ENCODE measurements around the gene EPB41L1. TPM values are rescaled to one million over a fixed set of nuclear protein-coding genes. Genes with fewer than 3 reads are reported as not detected.

Gene EPB41L1
- total RNA-seq, 1 donor from 2014 or later = 0.09 TPM

GRCh38 chr20:36117638-36118037, 36.9 kb upstream of the EPB41L1 start:
- Mint-ChIP-seq H3K4me3 (no peak overlapping the region), H3K4me1 (no peaks in the 10 kb centered on the region), H3K9me3 (no peaks in the 10 kb centered on the region), H3K27me3 (peaks cover 13% of the 10 kb centered on the region), H3K36me3 (ENCODE audit: low read depth) (no peaks in the 10 kb centered on the region), H3K27ac (no peak overlapping the region)
- DNase-seq = no peak
- intact Hi-C loops (cut with micrococcal nuclease) = no loop called here

- intact Hi-C loops (cut with micrococcal nuclease) = no loop called here
- Mint-ChIP-seq H3K4me3 (no peak overlapping the region), H3K36me3 (ENCODE audit: low read depth) (no peaks in the 10 kb centered on the region), H3K27ac (no peak overlapping the region), H3K9me3 (no peaks in the 10 kb centered on the region), H3K4me1 (no peaks in the 10 kb centered on the region), H3K27me3 (peaks cover 8% of the 10 kb centered on the region)
- DNase-seq = no peak
These were observed 36.2 kb upstream of the EPB41L1 start for GRCh38 chr20:36118371-36118770.

- H3K27me3 Mint-ChIP-seq = peaks cover 6% of the 10 kb centered on the region
- H3K36me3 Mint-ChIP-seq (ENCODE audit: low read depth) = no peaks in the 10 kb centered on the region
- no peaks in the 10 kb centered on the region for H3K9me3 Mint-ChIP-seq
- no peaks in the 10 kb centered on the region for H3K4me1 Mint-ChIP-seq
- DNase-seq = no peak
- no peak overlapping the region for H3K27ac Mint-ChIP-seq
- intact Hi-C loops (cut with micrococcal nuclease) = no loop called here
- H3K4me3 Mint-ChIP-seq = no peak overlapping the region
These were observed 35.0 kb upstream of the EPB41L1 start for GRCh38 chr20:36119537-36119936.

GRCh38 chr20:36120241-36120640, 34.3 kb upstream of the EPB41L1 start:
- Mint-ChIP-seq H3K27ac (no peak overlapping the region), H3K27me3 (peaks cover 6% of the 10 kb centered on the region), H3K9me3 (no peaks in the 10 kb centered on the region), H3K4me1 (no peaks in the 10 kb centered on the region), H3K4me3 (no peak overlapping the region), H3K36me3 (ENCODE audit: low read depth) (no peaks in the 10 kb centered on the region)
- no peak for DNase-seq
- intact Hi-C loops (cut with micrococcal nuclease) = no loop called here

- Mint-ChIP-seq H3K4me3 (no peak overlapping the region), H3K4me1 (no peaks in the 10 kb centered on the region), H3K27me3 (peaks cover 4% of the 10 kb centered on the region), H3K27ac (no peak overlapping the region), H3K36me3 (ENCODE audit: low read depth) (no peaks in the 10 kb centered on the region), H3K9me3 (no peaks in the 10 kb centered on the region)
- intact Hi-C loops (cut with micrococcal nuclease) = no loop called here
- no peak for DNase-seq
These were observed 33.5 kb upstream of the EPB41L1 start for GRCh38 chr20:36120991-36121390.

GRCh38 chr20:36121981-36122930, 32.3 kb upstream of the EPB41L1 start:
- no peak overlapping the region for H3K27ac Mint-ChIP-seq
- H3K36me3 Mint-ChIP-seq (ENCODE audit: low read depth) = no peaks in the 10 kb centered on the region
- DNase-seq = no peak
- no peaks in the 10 kb centered on the region for H3K4me1 Mint-ChIP-seq
- H3K9me3 Mint-ChIP-seq = no peaks in the 10 kb centered on the region
- H3K27me3 Mint-ChIP-seq = peaks cover 3% of the 10 kb centered on the region
- H3K4me3 Mint-ChIP-seq = no peak overlapping the region
- intact Hi-C loops (cut with micrococcal nuclease) = no loop called here

GRCh38 chr20:36122931-36123288, 31.6 kb upstream of the EPB41L1 start:
- Mint-ChIP-seq H3K36me3 (ENCODE audit: low read depth) (no peaks in the 10 kb centered on the region), H3K9me3 (no peaks in the 10 kb centered on the region), H3K27ac (no peak overlapping the region), H3K27me3 (peaks cover 3% of the 10 kb centered on the region), H3K4me3 (no peak overlapping the region), H3K4me1 (no peaks in the 10 kb centered on the region)
- intact Hi-C loops (cut with micrococcal nuclease) = no loop called here
- DNase-seq = no peak

- no peak overlapping the region for H3K4me3 Mint-ChIP-seq
- H3K9me3 Mint-ChIP-seq = no peaks in the 10 kb centered on the region
- no peak for DNase-seq
- no peak overlapping the region for H3K27ac Mint-ChIP-seq
- no peaks in the 10 kb centered on the region for H3K36me3 Mint-ChIP-seq (ENCODE audit: low read depth)
- intact Hi-C loops (cut with micrococcal nuclease) = no loop called here
- H3K4me1 Mint-ChIP-seq = no peaks in the 10 kb centered on the region
- H3K27me3 Mint-ChIP-seq = no peaks in the 10 kb centered on the region
These were observed 29.4 kb upstream of the EPB41L1 start for GRCh38 chr20:36125097-36125496.

- Mint-ChIP-seq H3K4me1 (no peaks in the 10 kb centered on the region), H3K4me3 (no peak overlapping the region), H3K36me3 (ENCODE audit: low read depth) (no peaks in the 10 kb centered on the region), H3K27me3 (no peaks in the 10 kb centered on the region), H3K27ac (no peak overlapping the region), H3K9me3 (no peaks in the 10 kb centered on the region)
- no peak for DNase-seq
- intact Hi-C loops (cut with micrococcal nuclease) = no loop called here
These were observed 27.6 kb upstream of the EPB41L1 start for GRCh38 chr20:36126836-36127527.

GRCh38 chr20:36128463-36129159, 25.9 kb upstream of the EPB41L1 start:
- intact Hi-C loops (cut with micrococcal nuclease) = no loop called here
- Mint-ChIP-seq H3K4me1 (no peaks in the 10 kb centered on the region), H3K36me3 (ENCODE audit: low read depth) (no peaks in the 10 kb centered on the region), H3K27me3 (no peaks in the 10 kb centered on the region), H3K4me3 (no peak overlapping the region), H3K27ac (no peak overlapping the region), H3K9me3 (no peaks in the 10 kb centered on the region)
- DNase-seq = no peak

- Mint-ChIP-seq H3K27me3 (no peaks in the 10 kb centered on the region), H3K36me3 (ENCODE audit: low read depth) (no peaks in the 10 kb centered on the region), H3K4me3 (no peak overlapping the region), H3K27ac (no peak overlapping the region), H3K9me3 (no peaks in the 10 kb centered on the region), H3K4me1 (no peaks in the 10 kb centered on the region)
- DNase-seq = no peak
- intact Hi-C loops (cut with micrococcal nuclease) = no loop called here
These were observed 25.4 kb upstream of the EPB41L1 start for GRCh38 chr20:36129160-36129543.

- intact Hi-C loops (cut with micrococcal nuclease) = no loop called here
These were observed 24.1 kb upstream of the EPB41L1 start for GRCh38 chr20:36130390-36130789.

GRCh38 chr20:36132802-36133211, 21.7 kb upstream of the EPB41L1 start:
- no peaks in the 10 kb centered on the region for H3K9me3 Mint-ChIP-seq
- H3K36me3 Mint-ChIP-seq (ENCODE audit: low read depth) = no peaks in the 10 kb centered on the region
- H3K27ac Mint-ChIP-seq = no peak overlapping the region
- no peak overlapping the region for H3K4me3 Mint-ChIP-seq
- DNase-seq = no peak
- intact Hi-C loops (cut with micrococcal nuclease) = no loop called here
- peaks cover 1% of the 10 kb centered on the region for H3K27me3 Mint-ChIP-seq
- no peaks in the 10 kb centered on the region for H3K4me1 Mint-ChIP-seq

More at GRCh38 chr20:36130390-36130789, 24.1 kb upstream of the EPB41L1 start:
- Mint-ChIP-seq H3K27me3 (no peaks in the 10 kb centered on the region), H3K9me3 (no peaks in the 10 kb centered on the region), H3K27ac (no peak overlapping the region), H3K4me3 (no peak overlapping the region), H3K36me3 (ENCODE audit: low read depth) (no peaks in the 10 kb centered on the region), H3K4me1 (no peaks in the 10 kb centered on the region)
- no peak for DNase-seq

- Mint-ChIP-seq H3K27ac (no peak overlapping the region), H3K36me3 (ENCODE audit: low read depth) (no peaks in the 10 kb centered on the region), H3K9me3 (no peaks in the 10 kb centered on the region), H3K4me1 (peaks cover 2% of the 10 kb centered on the region), H3K4me3 (no peak overlapping the region), H3K27me3 (peaks cover 3% of the 10 kb centered on the region)
- intact Hi-C loops (cut with micrococcal nuclease) = no loop called here
- DNase-seq = no peak
These were observed 20.7 kb upstream of the EPB41L1 start for GRCh38 chr20:36133821-36134220.

All from activated CD4-positive, alpha-beta T cell treated with anti-CD3 and anti-CD28 coated beads, Interleukin-2, amount 10 ng/mL, durations not matched to agents 24 days and 14 days (primary cell).